ENCODE data around the gene GFOD1.

Gene GFOD1

GRCh38 chr6:13372076-13372475 lies 115.3 kb downstream of the GFOD1 start:
- no peak for DNase-seq

- DNase-seq: no peak
Measured at GRCh38 chr6:13371421-13372072, 115.9 kb downstream of the GFOD1 start.

GRCh38 chr6:13370623-13371022 lies 116.8 kb downstream of the GFOD1 start:
- no peak for DNase-seq

GRCh38 chr6:13369591-13369990 lies 117.8 kb downstream of the GFOD1 start:
- no peak for DNase-seq

- no peak for DNase-seq
Measured at GRCh38 chr6:13368731-13369115, 118.7 kb downstream of the GFOD1 start.

- DNase-seq: no peak
Measured at GRCh38 chr6:13368079-13368730, 119.2 kb downstream of the GFOD1 start.

- DNase-seq: no peak
Measured at GRCh38 chr6:13367396-13367795, 120.0 kb downstream of the GFOD1 start.

- DNase-seq: no peak
Measured at GRCh38 chr6:13365320-13365719, 122.1 kb downstream of the GFOD1 start.

GRCh38 chr6:13364842-13365241 lies 122.6 kb downstream of the GFOD1 start:
- no peak for DNase-seq

- DNase-seq: no peak
Measured at GRCh38 chr6:13362412-13362811, 125.0 kb downstream of the GFOD1 start.

- DNase-seq: no peak
Measured at GRCh38 chr6:13360671-13361540, 126.5 kb downstream of the GFOD1 start.

GRCh38 chr6:13359287-13359686 lies 128.1 kb downstream of the GFOD1 start:
- DNase-seq: no peak

GRCh38 chr6:13358511-13358910 lies 128.9 kb downstream of the GFOD1 start:
- no peak for DNase-seq

GRCh38 chr6:13357551-13358075 lies 129.8 kb downstream of the GFOD1 start:
- no peak for DNase-seq

- peak; percentile 17 for DNase-seq
Measured at GRCh38 chr6:13355999-13356785, 131.2 kb downstream of the GFOD1 start.

- DNase-seq: peak; percentile 16
Measured at GRCh38 chr6:13355043-13355945, 132.1 kb downstream of the GFOD1 start.

GRCh38 chr6:13354331-13355042 lies 132.9 kb downstream of the GFOD1 start:
- no peak for DNase-seq

GRCh38 chr6:13352165-13352564 lies 135.2 kb downstream of the GFOD1 start:
- no peak for DNase-seq

GRCh38 chr6:13351271-13351670 lies 136.1 kb downstream of the GFOD1 start:
- no peak for DNase-seq

- DNase-seq: no peak
Measured at GRCh38 chr6:13349811-13350506, 137.4 kb downstream of the GFOD1 start.
